Fibroblast of the aortic adventitia (primary cell): ENCODE results near the gene ZDHHC19. TPM values are rescaled to one million over a fixed set of nuclear protein-coding genes. Genes with fewer than 3 reads are reported as not detected.

Experiments
- DNase-seq: peaks from one replicate; pipeline ENCODE4 v3.0.0-alpha.2; 2010; ENCODE audit warnings: low read depth
- H3K4me3 ChIP-seq: 2 replicates; pipeline ENCODE4 v1.5.1; 2011; ENCODE audit warnings: low read depth, mild to moderate bottlenecking, control low read depth, low read length, moderate library complexity
- total RNA-seq: library from RNA; depleted of rRNA; stranded (reverse); fragments of >200 nt; gene quantifications from 2 replicates; pipeline ENCODE4 v1.2.3, GENCODE V29; 2012; ENCODE audit warnings: low replicate concordance
- TF ChIP-seq, protein P1 (sequence below): IDR thresholded peaks from 2 replicates; pipeline ENCODE4 v1.5.1; 2011; ENCODE audit warnings: mild to moderate bottlenecking, low read length, control low read depth, inconsistent platforms; ENCODE audit not compliant: insufficient read depth

Gene ZDHHC19
- total RNA-seq, 1 donor = not detected

DNA sequence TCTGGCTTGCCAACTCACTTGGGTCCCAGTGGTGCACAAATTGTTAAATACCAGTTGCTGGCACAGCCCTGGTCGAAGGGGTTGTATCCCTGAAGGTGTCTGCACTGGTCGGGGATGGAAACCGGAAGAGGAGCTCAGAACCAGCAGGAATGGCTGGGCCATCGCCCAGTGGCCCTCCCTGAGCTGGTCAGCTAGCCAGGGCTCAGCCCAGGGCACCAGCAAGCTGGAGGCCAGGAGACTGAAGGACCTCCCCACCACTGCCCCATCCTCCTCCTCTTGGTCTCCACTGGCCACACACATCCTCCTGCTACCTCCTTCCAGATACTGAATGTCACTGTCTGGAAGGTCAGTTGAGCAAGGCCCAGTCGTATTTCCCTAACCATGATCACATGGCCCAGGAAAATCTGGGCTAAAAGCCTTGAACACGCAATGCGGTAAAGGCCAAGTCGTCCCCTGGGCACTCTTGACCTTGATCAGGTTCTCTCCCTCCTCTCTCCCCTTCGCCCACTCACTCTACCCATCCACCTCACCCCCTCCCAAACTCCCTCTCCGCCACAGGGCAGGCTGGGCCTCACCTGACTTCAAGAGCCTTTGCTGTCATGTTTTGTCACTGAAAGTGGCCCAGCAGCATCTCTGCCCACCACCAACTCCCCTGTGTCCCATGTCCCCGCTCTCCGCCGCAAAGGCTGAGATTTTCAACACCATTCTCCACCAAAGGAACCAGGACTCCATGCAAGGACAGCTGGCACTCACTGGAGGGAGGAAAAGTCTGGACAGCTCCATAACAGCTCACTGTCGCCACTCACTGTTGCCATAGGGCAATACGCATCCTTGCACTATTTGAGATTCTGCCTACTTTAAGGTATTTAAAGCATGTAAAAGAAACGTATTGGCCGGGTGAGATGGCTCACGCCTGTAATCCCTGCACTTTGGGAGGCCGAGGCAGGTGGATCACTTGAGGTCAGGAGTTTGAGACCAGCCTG, 12.1 kb downstream of the ZDHHC19 start:
- DNase-seq = no peak
- TF ChIP-seq, protein P1, sequence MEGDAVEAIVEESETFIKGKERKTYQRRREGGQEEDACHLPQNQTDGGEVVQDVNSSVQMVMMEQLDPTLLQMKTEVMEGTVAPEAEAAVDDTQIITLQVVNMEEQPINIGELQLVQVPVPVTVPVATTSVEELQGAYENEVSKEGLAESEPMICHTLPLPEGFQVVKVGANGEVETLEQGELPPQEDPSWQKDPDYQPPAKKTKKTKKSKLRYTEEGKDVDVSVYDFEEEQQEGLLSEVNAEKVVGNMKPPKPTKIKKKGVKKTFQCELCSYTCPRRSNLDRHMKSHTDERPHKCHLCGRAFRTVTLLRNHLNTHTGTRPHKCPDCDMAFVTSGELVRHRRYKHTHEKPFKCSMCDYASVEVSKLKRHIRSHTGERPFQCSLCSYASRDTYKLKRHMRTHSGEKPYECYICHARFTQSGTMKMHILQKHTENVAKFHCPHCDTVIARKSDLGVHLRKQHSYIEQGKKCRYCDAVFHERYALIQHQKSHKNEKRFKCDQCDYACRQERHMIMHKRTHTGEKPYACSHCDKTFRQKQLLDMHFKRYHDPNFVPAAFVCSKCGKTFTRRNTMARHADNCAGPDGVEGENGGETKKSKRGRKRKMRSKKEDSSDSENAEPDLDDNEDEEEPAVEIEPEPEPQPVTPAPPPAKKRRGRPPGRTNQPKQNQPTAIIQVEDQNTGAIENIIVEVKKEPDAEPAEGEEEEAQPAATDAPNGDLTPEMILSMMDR = no peak

DNA sequence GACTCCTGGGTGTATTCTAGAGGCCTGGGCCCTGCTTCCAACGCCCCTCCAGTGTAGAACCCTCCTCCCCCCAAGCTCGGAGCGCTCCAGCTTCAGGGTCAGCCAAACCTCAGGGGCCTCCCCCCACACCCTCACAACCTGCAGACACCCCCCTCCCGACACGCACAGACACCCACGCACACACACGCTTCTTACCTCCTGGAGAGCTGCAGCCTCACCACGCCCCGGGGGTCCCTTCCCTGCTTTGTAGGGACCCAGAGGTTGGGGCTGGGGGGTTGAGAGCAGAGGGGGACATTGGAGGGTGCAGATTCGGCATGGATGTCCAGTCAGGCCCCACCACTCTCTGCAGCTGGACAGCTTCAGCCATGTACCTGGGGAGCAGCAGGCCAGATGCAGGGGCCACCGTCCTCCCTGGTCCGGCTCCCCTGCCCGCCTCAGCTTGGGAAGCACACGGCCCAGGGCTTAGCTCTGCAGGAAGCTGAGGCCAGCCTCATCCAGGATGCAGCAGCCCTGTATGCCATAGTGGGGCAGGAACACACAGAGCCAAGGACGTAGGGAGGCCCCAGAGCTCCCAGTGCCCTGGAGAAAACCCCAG, 13.0 kb downstream of the ZDHHC19 start:
- TF ChIP-seq, protein P1 = no peak
- no peak overlapping the region for H3K4me3 ChIP-seq
- no peak for DNase-seq

More for the DNA sequence above, 12.1 kb downstream of the ZDHHC19 start:
- no peak overlapping the region for H3K4me3 ChIP-seq

- no peak overlapping the region for H3K4me3 ChIP-seq
- TF ChIP-seq, protein P1 = no peak
- no peak for DNase-seq
These were observed 13.7 kb downstream of the ZDHHC19 start for GRCh38 chr3:196197524-196197923.

- TF ChIP-seq, protein P1 = no peak
- no peak overlapping the region for H3K4me3 ChIP-seq
- DNase-seq = no peak
These were observed 15.4 kb downstream of the ZDHHC19 start for GRCh38 chr3:196195664-196196265.

DNA sequence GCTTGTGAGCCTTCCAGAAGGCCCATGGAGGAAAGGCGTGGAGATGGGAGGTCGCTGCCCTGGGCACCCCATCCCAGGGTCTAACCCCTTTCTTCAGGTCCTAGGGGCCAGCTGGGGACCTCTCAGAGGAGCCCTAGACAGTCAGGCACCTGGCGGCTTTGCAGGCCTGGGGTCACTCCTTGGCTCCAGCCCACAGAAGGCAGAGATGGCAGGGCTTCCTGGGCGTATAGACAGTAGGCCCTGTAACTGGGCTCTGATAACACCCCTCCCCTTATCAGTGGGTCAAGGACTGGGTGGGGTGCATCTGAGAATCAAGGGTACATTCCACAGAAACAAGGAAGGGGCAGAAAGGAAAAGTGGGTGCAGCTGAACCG, 16.7 kb downstream of the ZDHHC19 start:
- TF ChIP-seq, protein P1 = no peak
- DNase-seq = no peak
- no peak overlapping the region for H3K4me3 ChIP-seq

GRCh38 chr3:196193736-196194541, 17.3 kb downstream of the ZDHHC19 start:
- TF ChIP-seq, protein P1 = no peak
- no peak for DNase-seq

More at GRCh38 chr3:196193736-196194541, 17.3 kb downstream of the ZDHHC19 start:
- H3K4me3 ChIP-seq = no peak overlapping the region
